Measurements from ENCODE around the gene BTBD6. TPM values are rescaled to one million over a fixed set of nuclear protein-coding genes. Genes with fewer than 3 reads are reported as not detected.
"Not testable (repeated sequence)": the region's sequence is repeated elsewhere in the genome, so short reads cannot be mapped to it uniquely, and the experiment has no call there.

Gene BTBD6
- polyA plus RNA-seq, 3 donors: 30.8 to 38.3 (median 36.5) TPM

GRCh38 chr14:105288936-105289335, 40.6 kb downstream of the BTBD6 start:
- not testable (repeated sequence) for DNase-seq (ENCODE audit: low read depth in 3 of 3, low spot score in 2 of 3)

GRCh38 chr14:105290621-105291346, 42.5 kb downstream of the BTBD6 start:
- no peak for DNase-seq (ENCODE audit: low read depth in 3 of 3, low spot score in 2 of 3)

- no peak for DNase-seq (ENCODE audit: low read depth in 3 of 3, low spot score in 2 of 3)
Measured at GRCh38 chr14:105292826-105293711, 44.7 kb downstream of the BTBD6 start.

GRCh38 chr14:105294142-105294597, 45.8 kb downstream of the BTBD6 start:
- no peak for DNase-seq (ENCODE audit: low read depth in 3 of 3, low spot score in 2 of 3)

GRCh38 chr14:105297311-105297710, 49.0 kb downstream of the BTBD6 start:
- not testable (repeated sequence) for DNase-seq (ENCODE audit: low read depth in 3 of 3, low spot score in 2 of 3)

GRCh38 chr14:105299654-105300541, 51.6 kb downstream of the BTBD6 start:
- no peak for DNase-seq (ENCODE audit: low read depth in 3 of 3, low spot score in 2 of 3)

Other genes starting within 250 kb of the BTBD6 start
- 10 to 100 TPM; 17.4 to 19.3 (median 18.7) TPM for gene CDCA4, start 227.4 kb upstream of the BTBD6 start, polyA plus RNA-seq (ENCODE audit: insufficient read length in 3 of 3)
- under 1 TPM; 0.28 to 0.40 (median 0.32) TPM for gene GPR132, start 183.1 kb upstream of the BTBD6 start, polyA plus RNA-seq (ENCODE audit: insufficient read length in 3 of 3)
- 1 to 10 TPM; 6.6 to 8.0 (median 7.1) TPM for gene JAG2, start 79.8 kb upstream of the BTBD6 start, polyA plus RNA-seq (ENCODE audit: insufficient read length in 3 of 3)
- gene NUDT14, start 67.2 kb upstream of the BTBD6 start, polyA plus RNA-seq (ENCODE audit: insufficient read length in 3 of 3): 10 to 100 TPM; 19.2 to 26.0 (median 21.0) TPM
- gene BRF1, start 52.5 kb downstream of the BTBD6 start, polyA plus RNA-seq (ENCODE audit: insufficient read length in 3 of 3): 10 to 100 TPM; 28.0 to 30.7 (median 30.5) TPM
- 10 to 100 TPM; 52.7 to 54.5 (median 53.1) TPM for gene PACS2, start 66.2 kb downstream of the BTBD6 start, polyA plus RNA-seq (ENCODE audit: insufficient read length in 3 of 3)
- gene TEX22, start 150.0 kb downstream of the BTBD6 start, polyA plus RNA-seq (ENCODE audit: insufficient read length in 3 of 3): 1 to 10 TPM in 2 of 3 donors, under 1 TPM in 1; 0.93 to 1.3 (median 1.0) TPM
- 10 to 100 TPM; 69.0 to 83.7 (median 74.5) TPM for gene MTA1, start 171.3 kb downstream of the BTBD6 start, polyA plus RNA-seq (ENCODE audit: insufficient read length in 3 of 3)
- 100 to 1,000 TPM in 2 of 3 donors, 10 to 100 TPM in 1; 91.5 to 120 (median 109) TPM for gene CRIP2, start 226.3 kb downstream of the BTBD6 start, polyA plus RNA-seq (ENCODE audit: insufficient read length in 3 of 3)
- 10 to 100 TPM; 24.1 to 32.5 (median 28.8) TPM for gene CRIP1, start 238.4 kb downstream of the BTBD6 start, polyA plus RNA-seq (ENCODE audit: insufficient read length in 3 of 3)
- 1 to 10 TPM; 3.8 to 6.3 (median 4.7) TPM for gene TEDC1, start 242.7 kb downstream of the BTBD6 start, polyA plus RNA-seq (ENCODE audit: insufficient read length in 3 of 3)

Measured in right renal cortex interstitium (tissue), 3 donors.